Stimulated activated CD4-positive, alpha-beta T cell treated with anti-CD3 and anti-CD28 coated beads, Interleukin-4, amount 100 ng/mL, for 1 hour (primary cell): ENCODE results near the gene PHLPP1.
"Not testable (repeated sequence)": the region's sequence is repeated elsewhere in the genome, so short reads cannot be mapped to it uniquely, and the experiment has no call there.

Source experiments
- DNase-seq: peaks from one replicate; pipeline ENCODE4 v3.0.0-alpha.2; 2020

Gene PHLPP1

DNA sequence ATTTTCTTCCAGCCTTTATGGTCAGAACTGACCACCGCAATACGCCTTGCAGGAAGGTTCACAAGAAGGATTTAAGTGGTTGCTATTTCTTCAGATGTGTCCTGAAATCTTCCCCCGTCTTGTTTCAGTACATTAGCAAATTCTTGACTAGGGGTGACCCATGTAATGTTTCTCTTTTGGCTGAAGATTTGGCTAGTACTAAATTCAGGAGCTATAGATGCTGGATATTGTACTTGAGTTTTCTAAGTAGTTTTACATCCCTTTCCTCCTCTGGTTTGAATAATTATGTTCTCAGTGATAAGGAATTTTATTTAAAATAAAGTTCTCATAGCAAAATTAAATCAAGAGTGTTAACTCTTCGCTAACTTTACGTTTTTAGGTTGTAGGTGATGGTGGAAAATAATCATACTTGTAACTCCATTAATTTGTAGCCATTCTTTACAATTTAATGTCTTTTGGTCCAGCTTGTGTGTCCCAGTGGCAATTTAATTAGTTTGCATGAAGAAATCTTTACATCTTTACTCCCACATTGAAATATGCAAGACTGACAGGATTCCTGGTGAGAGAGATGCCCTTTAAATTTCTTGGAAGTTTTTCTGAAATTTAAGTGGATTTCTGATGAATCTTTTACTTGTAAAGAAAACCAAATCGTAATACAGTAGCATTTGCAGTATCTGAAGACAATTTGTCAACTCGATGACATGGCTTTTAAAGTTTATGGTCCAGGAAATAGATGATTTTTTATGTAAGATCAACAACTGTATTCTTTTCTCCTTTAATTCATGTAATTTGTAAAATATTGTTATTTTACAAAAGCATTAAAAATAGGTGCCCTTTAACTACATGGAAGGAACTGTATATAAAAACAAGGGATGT lies 2.8 kb downstream of the PHLPP1 start:
- no peak for DNase-seq

DNA sequence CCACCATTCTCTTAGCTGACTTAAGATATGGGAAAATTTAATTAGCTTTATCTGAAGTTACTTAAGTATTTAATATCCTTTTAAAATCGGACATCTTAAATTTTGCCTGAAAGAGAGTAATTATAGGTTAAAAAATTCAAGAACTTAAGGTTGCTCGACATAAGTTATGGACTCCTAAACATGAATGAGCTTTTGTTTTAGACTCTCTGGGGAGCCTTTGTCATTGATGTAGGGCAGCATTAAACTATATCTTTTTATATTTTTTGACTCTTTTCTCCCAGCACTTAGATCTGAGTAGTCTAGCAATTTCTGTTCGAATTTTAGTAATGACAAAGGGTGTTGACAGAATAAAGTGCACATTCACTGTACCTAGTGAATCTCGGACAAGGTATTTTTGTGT lies 4.7 kb downstream of the PHLPP1 start:
- no peak for DNase-seq

- DNase-seq: no peak
Observed at GRCh38 chr18:62720766-62721613, 5.6 kb downstream of the PHLPP1 start.

GRCh38 chr18:62721839-62722795 lies 6.8 kb downstream of the PHLPP1 start:
- DNase-seq: no peak

GRCh38 chr18:62723666-62724281 lies 8.4 kb downstream of the PHLPP1 start:
- DNase-seq: no peak

- DNase-seq: no peak
Observed at GRCh38 chr18:62725896-62726295, 10.6 kb downstream of the PHLPP1 start.

DNA sequence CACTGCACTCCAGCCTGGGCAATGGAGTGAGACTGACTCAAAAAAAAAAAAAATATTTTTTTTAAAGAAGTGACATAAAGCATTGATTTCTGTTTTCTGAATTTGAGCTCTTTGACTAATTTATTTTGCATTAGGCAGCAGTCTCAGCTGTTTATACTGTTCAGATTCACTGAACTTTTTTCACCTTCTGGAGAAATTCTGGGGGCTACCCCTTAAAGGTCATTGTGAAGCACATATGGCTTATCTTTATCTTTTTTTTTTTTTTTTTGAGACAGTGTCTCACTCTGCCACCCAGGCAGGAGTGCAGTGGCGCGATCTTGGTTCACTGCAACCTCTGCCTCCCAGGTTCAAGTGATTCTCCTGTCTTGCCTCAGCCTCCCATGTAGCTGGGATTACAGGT lies 12.9 kb downstream of the PHLPP1 start:
- no peak for DNase-seq

GRCh38 chr18:62729487-62730386 lies 14.4 kb downstream of the PHLPP1 start:
- DNase-seq: no peak

DNA sequence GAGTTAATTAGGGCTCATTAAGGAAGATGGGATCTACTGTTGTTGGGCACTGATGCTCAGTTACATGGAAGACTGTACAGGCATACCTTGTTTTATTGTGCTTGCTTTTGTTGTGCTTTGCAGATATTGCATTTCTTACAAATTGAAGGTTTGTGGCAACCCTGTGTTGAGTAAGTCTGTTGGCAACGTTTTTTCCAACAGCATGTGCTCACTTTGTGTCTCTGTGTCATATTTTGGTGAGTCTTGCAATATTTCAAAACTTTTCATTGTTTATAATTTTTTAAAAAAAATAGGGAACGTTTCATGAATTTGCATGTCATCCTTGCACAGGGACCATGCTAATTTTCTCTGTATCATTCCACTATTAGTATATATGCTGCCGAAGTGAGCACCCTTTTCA lies 15.6 kb downstream of the PHLPP1 start:
- DNase-seq: no peak

GRCh38 chr18:62732617-62733016 lies 17.3 kb downstream of the PHLPP1 start:
- DNase-seq: no peak

DNA sequence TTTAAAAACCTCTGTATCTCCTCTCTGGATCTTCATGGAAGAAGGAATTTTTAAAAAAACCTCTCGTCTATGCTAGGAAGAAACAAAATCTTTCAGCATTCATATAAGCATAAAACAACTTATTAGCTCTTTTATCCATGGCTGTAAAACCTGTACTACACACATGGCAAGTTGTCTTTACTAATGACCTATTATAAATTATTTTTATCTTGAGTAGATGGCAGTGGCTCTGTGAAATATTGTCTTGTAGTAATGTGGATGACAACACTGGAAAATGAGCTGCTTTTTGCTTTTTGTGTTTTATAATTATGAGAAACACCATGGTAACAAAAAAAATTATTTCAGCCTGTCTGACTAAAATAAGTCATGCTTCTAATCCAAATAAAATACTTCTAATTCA lies 18.9 kb downstream of the PHLPP1 start:
- no peak for DNase-seq

DNA sequence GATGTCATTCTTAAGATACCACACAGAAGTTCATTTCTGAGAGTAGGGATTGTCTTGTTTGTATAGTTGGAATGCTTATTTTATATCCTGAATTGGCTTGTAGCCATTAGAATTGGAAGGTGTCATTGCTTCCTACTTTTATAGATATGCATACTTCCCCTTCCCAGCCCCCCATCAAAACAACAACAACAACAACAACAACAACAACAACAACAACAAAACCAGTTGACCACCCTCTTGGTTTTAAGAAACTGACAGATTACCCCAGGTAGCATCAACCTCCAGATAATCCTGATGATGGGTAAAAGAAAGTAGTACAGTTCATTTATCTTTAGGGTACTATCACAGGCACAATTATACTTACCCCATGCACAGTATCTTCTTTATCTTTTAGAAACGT lies 20.0 kb downstream of the PHLPP1 start:
- no peak for DNase-seq

DNA sequence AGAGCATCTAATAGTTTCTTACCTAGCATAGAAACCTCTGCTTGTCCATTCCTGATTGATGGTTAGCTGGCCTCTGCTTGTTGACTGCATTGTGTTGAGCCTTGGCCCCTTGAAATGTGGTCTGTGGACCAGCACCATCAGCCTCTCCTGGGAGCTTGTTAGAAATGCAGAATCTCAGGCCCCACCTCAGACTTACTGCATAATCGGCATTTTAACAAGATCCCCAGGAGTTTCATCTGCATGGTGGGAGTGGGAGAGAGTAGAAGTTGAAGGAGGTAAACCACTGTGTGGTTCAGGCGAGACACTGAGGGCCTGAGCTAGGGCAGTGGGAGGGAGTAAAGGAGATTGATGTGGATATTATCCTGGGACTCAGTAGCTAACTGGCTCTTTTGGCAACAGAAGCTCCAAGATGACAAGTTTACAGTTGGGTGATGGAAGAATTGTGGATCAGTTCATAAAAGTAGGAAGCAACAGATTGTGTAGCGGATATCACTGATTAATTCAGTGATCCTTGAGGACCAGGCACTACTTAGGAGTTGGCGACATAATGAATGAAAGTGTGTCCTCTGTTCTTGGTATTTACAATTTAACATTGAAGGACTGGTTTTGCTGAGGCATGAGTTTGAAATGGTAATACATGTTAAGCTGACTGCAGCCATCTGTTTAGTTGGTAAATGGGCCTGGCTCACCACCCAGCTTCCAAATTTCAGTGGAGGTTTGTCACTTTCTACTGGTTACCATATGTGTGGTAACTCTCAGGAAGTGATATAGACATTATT lies 20.9 kb downstream of the PHLPP1 start:
- no peak for DNase-seq

DNA sequence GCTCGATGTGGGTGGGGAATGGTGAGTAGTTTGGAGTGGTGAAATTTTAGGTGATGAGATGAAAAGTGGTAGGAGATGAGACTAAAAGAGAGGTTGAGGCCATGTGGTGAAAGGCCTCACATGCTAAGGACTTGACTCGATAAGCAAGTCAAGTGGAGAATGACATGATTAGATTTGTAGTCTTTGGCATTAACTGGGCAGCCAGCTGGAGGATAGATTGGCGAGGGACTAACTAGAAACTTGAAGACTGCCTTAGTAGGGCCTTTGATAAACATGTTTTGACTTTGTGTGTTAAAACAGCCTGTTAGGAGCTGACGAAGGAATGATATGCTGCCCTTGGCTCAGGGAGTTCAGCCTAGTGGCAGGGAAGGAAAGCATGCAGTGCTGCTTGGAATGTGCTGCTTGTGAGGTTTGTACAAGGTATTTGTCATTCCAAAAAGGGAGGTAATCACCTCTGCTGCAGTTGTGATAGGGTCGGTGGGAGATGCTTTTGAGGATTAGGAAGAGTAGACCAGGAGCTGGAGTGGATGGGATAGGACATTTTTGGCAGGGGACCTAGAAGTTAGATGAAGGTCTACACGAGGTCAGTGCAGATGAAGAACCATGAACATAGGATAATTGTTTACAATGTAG lies 22.0 kb downstream of the PHLPP1 start:
- no peak for DNase-seq

DNA sequence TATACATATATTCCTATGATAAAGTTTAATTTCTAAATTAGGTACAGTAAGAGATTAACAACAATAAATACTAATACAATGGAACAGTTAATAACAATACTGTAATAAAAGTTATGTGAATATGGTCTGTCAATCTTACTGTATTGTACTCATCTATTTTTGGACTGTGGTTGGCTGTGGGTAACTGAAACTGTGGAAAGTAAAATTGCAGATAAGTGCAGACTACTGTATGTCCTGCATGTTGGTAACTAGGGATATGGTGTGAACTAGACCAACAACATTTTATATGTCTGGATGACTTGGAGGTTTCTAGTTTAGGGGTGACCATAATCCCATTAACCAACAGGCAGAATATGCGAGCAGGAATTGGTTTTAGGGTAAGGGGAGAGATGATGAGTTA lies 23.3 kb downstream of the PHLPP1 start:
- no peak for DNase-seq

- no peak for DNase-seq
Observed at GRCh38 chr18:62739911-62740310, 24.6 kb downstream of the PHLPP1 start.

- not testable (repeated sequence) for DNase-seq
Observed at GRCh38 chr18:62740650-62741049, 25.3 kb downstream of the PHLPP1 start.

DNA sequence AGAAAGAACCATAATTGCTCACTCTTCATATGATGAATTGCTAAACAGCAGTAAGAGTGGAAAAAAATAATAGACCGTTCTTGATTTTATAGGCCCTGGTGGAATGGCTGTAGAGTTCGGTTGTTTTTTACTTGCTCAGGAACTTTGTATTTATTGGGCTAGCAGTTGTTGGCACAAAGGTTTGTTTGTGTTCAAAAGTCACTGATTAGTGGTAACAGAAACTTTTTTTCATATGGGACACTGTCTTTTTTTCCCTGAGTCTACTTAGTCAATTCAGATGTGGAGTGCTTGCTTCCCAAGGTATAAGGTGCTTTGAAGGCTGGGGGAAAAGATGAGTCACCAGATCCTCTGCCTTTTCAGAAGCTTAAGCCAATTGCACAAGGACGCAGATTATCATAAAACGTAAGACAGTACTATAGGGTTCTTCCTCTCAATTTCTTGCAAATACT lies 25.8 kb downstream of the PHLPP1 start:
- DNase-seq: no peak

DNA sequence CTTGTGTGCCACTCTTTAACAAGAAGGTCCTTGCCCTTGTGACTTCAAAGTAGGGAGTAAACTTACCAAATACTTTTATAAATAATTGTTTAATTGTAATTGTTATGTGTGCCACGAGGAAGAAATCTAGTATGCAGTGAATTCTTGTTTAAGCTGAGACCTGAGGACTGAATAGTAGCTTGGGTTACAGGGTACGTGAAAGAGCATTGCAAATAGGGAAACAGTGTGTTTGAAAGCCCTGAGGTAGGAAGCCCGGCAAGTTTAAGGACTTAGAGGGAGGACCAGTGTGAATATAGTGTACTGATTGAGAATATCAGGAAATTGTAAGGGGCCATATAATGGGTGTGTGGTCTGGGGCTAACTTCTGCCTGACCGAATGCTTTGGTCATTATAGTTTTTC lies 26.2 kb downstream of the PHLPP1 start:
- no peak for DNase-seq
